Measurements from ENCODE around the gene DLL1.
"Not testable (repeated sequence)": the region's sequence is repeated elsewhere in the genome, so short reads cannot be mapped to it uniquely, and the experiment has no call there.

The DLL1 gene

DNA sequence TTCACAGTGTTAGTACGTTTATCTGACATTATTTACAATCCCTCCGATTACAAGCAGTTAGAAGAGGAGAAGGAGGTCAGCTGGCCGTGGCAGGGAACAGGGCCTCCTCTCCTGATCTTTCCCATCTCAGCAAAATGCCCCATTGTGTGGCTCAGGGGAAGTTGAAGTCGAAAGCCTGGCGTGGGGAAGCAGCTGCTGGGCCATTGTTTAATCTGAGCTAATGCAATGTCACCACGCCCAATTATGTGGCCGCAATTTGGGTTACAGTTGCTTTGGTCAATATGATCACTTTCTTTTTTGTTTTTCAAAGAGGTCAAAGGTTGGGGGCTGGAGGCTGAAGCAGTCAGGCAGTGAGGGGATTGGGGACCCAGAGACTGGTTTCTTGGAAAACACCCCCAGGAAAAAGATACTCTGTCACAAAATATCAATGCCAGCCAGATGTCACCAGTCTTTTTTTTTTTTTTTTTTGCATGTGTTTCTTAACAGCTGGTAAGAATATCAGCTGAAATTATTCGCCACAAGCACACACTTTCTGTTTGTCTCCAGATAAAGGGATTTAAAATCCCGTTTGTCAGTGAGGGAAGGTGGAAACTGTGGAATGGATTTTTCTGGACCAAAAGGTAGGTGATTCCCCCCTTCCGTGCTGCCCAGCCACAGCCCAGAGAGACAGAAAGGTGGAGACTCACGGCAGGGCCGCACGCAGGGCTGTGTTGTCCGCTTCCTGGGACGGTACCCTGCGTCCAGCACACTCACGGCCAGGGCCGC, 24.6 kb downstream of the DLL1 start:
- DNase-seq (ENCODE audit: low read depth): no peak

GRCh38 chr6:170265655-170266054, 25.2 kb downstream of the DLL1 start:
- no peak for DNase-seq (ENCODE audit: low read depth)

- DNase-seq (ENCODE audit: low read depth): not testable (repeated sequence)
Measured at GRCh38 chr6:170264644-170265043, 26.2 kb downstream of the DLL1 start.

DNA sequence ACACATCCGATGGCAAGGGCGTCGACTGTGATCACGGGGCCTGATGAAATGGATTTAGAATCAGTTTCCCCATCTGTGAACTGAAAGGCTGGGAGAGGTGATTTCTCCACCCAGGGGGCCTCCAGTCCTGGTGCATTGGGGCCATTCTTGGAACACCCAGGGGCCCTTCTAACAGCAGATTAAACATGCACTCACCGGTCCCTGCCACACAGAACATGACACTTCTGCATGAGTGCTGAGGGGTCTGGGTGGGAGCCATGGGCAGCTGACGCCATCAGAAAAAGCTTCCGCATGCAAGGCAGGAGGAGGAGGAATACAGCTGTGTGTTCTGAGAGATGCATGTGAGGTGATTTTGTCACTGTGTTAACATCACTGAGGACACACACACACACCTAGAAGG, 26.8 kb downstream of the DLL1 start:
- DNase-seq (ENCODE audit: low read depth): no peak

- no peak for DNase-seq (ENCODE audit: low read depth)
Measured at GRCh38 chr6:170263410-170263809, 27.5 kb downstream of the DLL1 start.

DNA sequence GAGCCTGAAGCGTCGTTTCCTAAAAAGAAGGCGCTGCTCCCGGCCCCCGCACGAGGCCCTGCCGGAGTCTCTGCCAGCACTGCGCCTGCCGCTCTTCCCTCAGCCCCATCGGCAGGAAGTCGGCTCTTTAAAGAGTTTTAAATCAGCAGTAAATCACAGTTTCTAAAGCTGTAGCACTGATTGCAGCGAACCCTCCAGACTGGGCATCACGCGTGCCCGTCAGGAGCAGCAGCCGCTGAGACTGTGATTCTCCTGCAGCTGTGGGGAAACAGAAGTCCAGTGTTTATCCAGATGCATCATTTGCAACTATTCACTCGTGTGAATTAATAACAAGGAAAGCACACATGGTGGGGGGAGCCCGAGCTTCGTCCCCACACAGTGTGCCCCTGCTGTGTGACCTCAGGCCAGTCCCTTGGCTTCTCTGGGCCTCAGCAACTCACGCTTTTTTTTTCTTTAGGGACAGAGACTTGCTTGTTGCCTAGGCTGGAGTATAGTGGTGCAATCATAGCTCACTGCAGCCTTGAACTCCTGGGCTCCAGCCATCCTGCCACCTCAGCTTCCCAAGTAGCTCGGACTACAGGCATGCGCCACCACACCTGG, 28.3 kb downstream of the DLL1 start:
- DNase-seq (ENCODE audit: low read depth): no peak

GRCh38 chr6:170261643-170262488, 29.0 kb downstream of the DLL1 start:
- no peak for DNase-seq (ENCODE audit: low read depth)

GRCh38 chr6:170260686-170261085, 30.2 kb downstream of the DLL1 start:
- DNase-seq (ENCODE audit: low read depth): no peak

DNA sequence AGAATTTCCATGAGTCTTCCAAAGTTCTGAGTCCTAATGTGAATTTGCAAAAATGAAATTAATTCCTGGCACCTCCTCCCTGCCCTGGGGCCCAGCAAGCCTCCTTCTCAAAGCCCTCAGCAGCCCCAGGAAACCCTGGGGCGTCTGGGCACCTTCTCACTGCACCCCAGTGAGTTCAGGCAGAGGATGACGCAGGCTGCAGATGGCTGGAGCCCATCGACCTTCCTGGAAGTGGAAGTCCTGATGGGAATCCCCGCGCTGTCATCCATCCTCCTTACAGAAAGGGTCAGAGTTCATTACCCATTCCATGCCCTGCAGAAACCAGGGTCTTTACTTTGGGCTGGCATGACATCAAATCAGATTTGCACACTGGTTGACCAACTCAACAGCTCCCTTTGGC, 31.6 kb downstream of the DLL1 start:
- DNase-seq (ENCODE audit: low read depth): no peak

- no peak for DNase-seq (ENCODE audit: low read depth)
Measured at GRCh38 chr6:170258407-170258806, 32.5 kb downstream of the DLL1 start.

DNA sequence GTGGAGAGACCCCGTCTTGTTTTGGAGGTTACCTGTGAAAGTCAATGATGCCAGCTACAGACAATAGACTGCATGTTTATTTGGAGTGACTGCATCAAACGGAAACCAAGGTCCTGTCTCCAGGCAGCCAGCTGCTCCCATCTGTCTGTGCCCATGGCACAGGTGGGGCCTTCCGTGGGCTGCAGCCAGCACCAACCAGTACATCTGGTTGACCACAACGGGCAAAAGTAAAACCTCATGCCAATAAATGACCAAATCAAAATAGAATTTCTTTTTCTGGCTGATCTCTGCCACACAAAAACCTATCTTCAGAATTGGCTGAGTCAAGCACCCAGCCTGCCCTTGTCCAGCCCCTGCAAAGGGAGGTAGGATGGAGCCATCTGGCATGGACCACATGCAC, 33.5 kb downstream of the DLL1 start:
- no peak for DNase-seq (ENCODE audit: low read depth)

DNA sequence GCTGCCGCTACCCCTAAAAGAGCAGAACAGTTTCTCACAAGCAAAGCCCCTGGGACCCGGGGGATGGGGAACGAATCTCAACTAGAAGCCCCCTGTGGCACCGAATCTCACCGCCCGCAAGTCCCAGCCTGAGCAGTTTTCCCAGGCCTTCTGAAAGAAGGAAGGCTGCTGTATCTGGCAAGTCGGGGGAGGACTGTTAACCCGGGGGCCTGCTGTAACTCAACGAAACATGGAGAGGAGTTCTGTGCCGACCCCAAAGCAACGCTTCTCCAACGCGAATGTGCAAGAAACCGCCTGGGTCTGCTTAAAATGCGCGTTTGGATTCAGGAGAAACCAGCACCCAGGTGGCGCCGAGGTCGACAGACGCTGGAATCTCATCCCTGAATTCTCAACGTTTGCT, 34.2 kb downstream of the DLL1 start:
- no peak for DNase-seq (ENCODE audit: low read depth)

- DNase-seq (ENCODE audit: low read depth): no peak
Measured at GRCh38 chr6:170255426-170256125, 35.3 kb downstream of the DLL1 start.

- no peak for DNase-seq (ENCODE audit: low read depth)
Measured at GRCh38 chr6:170254315-170255213, 36.3 kb downstream of the DLL1 start.

- DNase-seq (ENCODE audit: low read depth): no peak
Measured at GRCh38 chr6:170253910-170254269, 37.0 kb downstream of the DLL1 start.

- DNase-seq (ENCODE audit: low read depth): no peak
Measured at GRCh38 chr6:170253226-170253909, 37.5 kb downstream of the DLL1 start.

DNA sequence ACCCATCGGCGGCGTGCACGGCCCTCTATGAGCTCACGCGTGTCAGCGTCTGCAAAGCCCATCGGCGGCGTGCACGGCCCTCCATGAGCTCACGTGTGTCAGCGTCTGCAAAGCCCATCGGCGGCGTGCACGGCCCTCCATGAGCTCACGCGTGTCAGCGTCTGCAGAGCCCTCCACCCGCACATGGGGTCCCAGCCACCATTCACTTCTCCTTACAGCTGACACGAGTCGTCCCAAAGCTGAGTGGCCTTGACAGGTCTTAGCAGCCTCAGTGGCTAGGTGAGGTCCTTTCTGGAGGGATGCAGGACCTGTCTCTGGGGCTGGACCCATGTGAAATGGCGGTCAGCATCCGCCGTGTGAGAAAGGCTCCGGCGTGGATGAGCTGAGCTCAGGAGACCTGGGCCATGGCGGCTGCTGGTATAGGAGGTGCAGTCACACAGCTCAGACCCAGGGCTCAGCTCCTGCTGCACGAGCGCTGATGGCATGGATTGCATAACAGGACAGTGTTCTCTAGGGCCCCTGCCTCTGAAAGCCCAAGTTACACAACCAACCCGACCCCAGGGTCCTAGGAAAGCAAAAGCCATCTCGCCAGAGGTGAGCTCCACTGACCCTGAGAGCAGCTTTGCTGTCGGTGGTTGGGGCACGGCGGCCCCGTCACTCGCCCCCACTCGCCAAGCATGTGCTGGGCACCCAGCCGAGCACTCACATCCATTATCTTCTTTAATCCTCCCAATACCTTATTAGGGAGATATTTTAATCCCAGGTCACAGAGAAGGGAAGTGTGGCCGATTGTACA, 38.9 kb downstream of the DLL1 start:
- no peak for DNase-seq (ENCODE audit: low read depth)

- DNase-seq (ENCODE audit: low read depth): no peak
Measured at GRCh38 chr6:170250981-170251775, 39.7 kb downstream of the DLL1 start.

- DNase-seq (ENCODE audit: low read depth): no peak
Measured at GRCh38 chr6:170250455-170250854, 40.4 kb downstream of the DLL1 start.
